DND-41 (cell line): ENCODE measurements around the gene C1orf105.

Experiments
- EZH2 ChIP-seq: IDR thresholded peaks from 3 replicates; pipeline ENCODE4 v1.6.1; 2012; ENCODE audit warnings: borderline replicate concordance, low read depth, mild to moderate bottlenecking, moderate library complexity, low read length, inconsistent platforms; ENCODE audit not compliant: severe bottlenecking
- TF ChIP-seq, protein P1 (sequence below): IDR thresholded peaks from 2 replicates; pipeline ENCODE4 v1.5.1; 2012; ENCODE audit warnings: borderline replicate concordance, low read length, moderate library complexity, mild to moderate bottlenecking; ENCODE audit not compliant: poor library complexity, severe bottlenecking; ENCODE audit errors: extremely low read depth

DNA sequence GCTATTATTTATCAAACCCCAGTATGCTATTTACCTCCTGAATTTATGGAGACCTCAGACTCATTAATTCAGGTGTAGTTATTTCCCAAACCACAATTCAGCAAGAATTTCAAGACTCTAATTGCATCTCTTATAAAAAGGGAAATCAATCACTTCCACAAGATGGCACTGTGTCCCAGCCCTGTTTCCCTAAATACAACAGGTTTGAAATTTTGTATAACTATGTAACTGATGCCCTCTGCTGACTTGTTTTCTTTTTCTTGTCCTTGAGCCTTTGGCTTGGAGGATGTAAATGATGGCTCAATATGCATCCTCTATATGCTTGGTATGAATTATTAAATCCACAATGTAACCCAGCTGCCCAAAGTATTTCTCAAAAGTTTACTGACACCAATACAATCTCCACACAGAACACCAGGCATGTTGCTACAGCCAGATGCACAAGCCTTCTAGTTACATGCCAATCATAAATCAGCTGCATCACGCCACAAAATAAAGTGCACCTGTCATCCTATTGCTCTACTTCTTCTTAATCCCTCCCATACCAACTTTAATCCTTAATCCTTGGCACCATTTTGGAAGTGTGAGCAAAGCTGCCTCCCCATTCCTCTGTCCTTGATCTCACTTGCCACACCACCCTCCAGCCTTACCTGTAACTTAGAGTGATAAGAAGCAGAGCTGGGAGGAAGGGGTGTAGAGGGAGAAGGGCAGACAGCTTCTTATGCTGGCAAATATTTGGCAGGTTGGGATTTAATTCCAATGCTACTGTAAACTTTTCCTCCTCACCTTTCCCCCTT lies 9.0 kb downstream of the C1orf105 start:
- TF ChIP-seq, protein P1, sequence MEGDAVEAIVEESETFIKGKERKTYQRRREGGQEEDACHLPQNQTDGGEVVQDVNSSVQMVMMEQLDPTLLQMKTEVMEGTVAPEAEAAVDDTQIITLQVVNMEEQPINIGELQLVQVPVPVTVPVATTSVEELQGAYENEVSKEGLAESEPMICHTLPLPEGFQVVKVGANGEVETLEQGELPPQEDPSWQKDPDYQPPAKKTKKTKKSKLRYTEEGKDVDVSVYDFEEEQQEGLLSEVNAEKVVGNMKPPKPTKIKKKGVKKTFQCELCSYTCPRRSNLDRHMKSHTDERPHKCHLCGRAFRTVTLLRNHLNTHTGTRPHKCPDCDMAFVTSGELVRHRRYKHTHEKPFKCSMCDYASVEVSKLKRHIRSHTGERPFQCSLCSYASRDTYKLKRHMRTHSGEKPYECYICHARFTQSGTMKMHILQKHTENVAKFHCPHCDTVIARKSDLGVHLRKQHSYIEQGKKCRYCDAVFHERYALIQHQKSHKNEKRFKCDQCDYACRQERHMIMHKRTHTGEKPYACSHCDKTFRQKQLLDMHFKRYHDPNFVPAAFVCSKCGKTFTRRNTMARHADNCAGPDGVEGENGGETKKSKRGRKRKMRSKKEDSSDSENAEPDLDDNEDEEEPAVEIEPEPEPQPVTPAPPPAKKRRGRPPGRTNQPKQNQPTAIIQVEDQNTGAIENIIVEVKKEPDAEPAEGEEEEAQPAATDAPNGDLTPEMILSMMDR: peak; percentile 77
- no peak for TF ChIP-seq EZH2
